SK-N-SH (cell line): ENCODE measurements around the gene BBS5. TPM values are rescaled to one million over a fixed set of nuclear protein-coding genes. Genes with fewer than 3 reads are reported as not detected.

Source experiments
- CTCF ChIA-PET: fragments of 300-600, 350-600 bp; formaldehyde crosslinking; extraction: SDS; loops from one replicate; lab custom pipeline; 2021; lab: Yijun Ruan, JAX
- POLR2A ChIA-PET: fragments of 350-600 bp; sonication (Branson Sonifier 250); formaldehyde crosslinking; extraction: SDS; loops from one replicate; lab custom pipeline; 2020; ENCODE audit warnings: antibody characterized with exemption, inconsistent platforms; lab: Yijun Ruan, JAX
- DNase-seq: peaks from one replicate; pipeline ENCODE4 v3.0.0; 2012
- H2AFZ ChIP-seq: fragments of 200-600 bp; sonication (generic); 2 replicates; pipeline ENCODE4 v1.8.1; 2016; ENCODE audit warnings: antibody characterized with exemption, mild to moderate bottlenecking, low read depth
- H3F3A ChIP-seq: fragments of 200-600 bp; sonication (generic); replicated peaks from 2 replicates; pipeline ENCODE3; 2016; ENCODE audit warnings: antibody characterized with exemption, mild to moderate bottlenecking; ENCODE audit not compliant: insufficient read depth
- H3K27ac ChIP-seq, 2 experiments: fragments of 200-500 bp in 1 of 2; fragments of 200-600 bp in 1 of 2; sonication (Bioruptor generic) in 1 of 2; sonication (generic), shearing (Covaris generic) in 1 of 2; 2 replicates each; pipeline versions ENCODE4 v1.5.1 to v1.6.1; 2014 to 2016; ENCODE audit warnings: low read depth in 2 of 2, inconsistent platforms in 1 of 2, low read length in 1 of 2, mild to moderate bottlenecking in 1 of 2, mixed read lengths in 1 of 2
- H3K27me3 ChIP-seq: fragments of 200-600 bp; sonication (generic), shearing (Covaris generic); 2 replicates; pipeline ENCODE4 v1.6.1; 2016; ENCODE audit warnings: mixed run types; ENCODE audit not compliant: insufficient read depth
- H3K36me3 ChIP-seq, 2 experiments: fragments of 200-500 bp in 1 of 2; fragments of 200-600 bp in 1 of 2; sonication (Bioruptor generic) in 1 of 2; sonication (generic) in 1 of 2; replicated peaks in 1 of 2; 2 replicates each; pipeline versions ENCODE3 to v1.5.1; 2014 to 2016; ENCODE audit warnings: low read length in 1 of 2, mild to moderate bottlenecking in 1 of 2; ENCODE audit not compliant: insufficient read depth in 2 of 2, control insufficient read depth in 1 of 2
- H3K4me1 ChIP-seq, 2 experiments: fragments of 200-500 bp in 1 of 2; fragments of 200-600 bp in 1 of 2; sonication (Bioruptor generic) in 1 of 2; sonication (generic), shearing (Covaris generic) in 1 of 2; 2 replicates each; pipeline versions ENCODE4 v1.5.1 to v1.6.1; 2014 to 2016; ENCODE audit warnings: low read depth in 1 of 2, low read length in 1 of 2, mixed run types in 1 of 2; ENCODE audit not compliant: insufficient read depth in 2 of 2, control insufficient read depth in 1 of 2
- H3K4me2 ChIP-seq: fragments of 200-600 bp; sonication (generic), shearing (Covaris generic); 2 replicates; pipeline ENCODE4 v1.6.1; 2017; ENCODE audit warnings: mixed run types
- H3K4me3 ChIP-seq, 2 experiments: fragments of 200-500 bp in 1 of 2; fragments of 200-600 bp in 1 of 2; sonication (Bioruptor generic) in 1 of 2; sonication (generic), shearing (Covaris generic) in 1 of 2; 2 replicates each; pipeline versions ENCODE4 v1.5.1 to v1.8.1; 2014 to 2016; ENCODE audit warnings: low read depth in 2 of 2, inconsistent platforms in 1 of 2, low read length in 1 of 2, mild to moderate bottlenecking in 1 of 2, mixed read lengths in 1 of 2, moderate library complexity in 1 of 2
- H3K79me2 ChIP-seq: fragments of 200-600 bp; sonication (generic); 2 replicates; pipeline ENCODE4 v1.8.1; 2017; ENCODE audit warnings: mild to moderate bottlenecking; ENCODE audit not compliant: insufficient read depth
- H3K9ac ChIP-seq: fragments of 200-600 bp; sonication (generic); 2 replicates; pipeline ENCODE4 v1.6.1; 2017; ENCODE audit warnings: mixed run types
- H3K9me2 ChIP-seq: fragments of 200-600 bp; sonication (generic); 2 replicates; pipeline ENCODE4 v1.6.1; 2017; ENCODE audit warnings: mixed run types
- H3K9me3 ChIP-seq: fragments of 200-600 bp; sonication (generic); 2 replicates; pipeline ENCODE4 v1.6.1; 2017; ENCODE audit warnings: mixed run types, mild to moderate bottlenecking, moderate library complexity
- H4K20me1 ChIP-seq: fragments of 200-600 bp; sonication (generic); 2 replicates; pipeline ENCODE4 v1.6.1; 2017; ENCODE audit warnings: mild to moderate bottlenecking, mixed run types; ENCODE audit not compliant: insufficient read depth
- CHD2 ChIP-seq: fragments of 150-350 bp; IDR thresholded peaks from 2 replicates; pipeline ENCODE4 v1.6.1; 2018; ENCODE audit warnings: low read length; ENCODE audit not compliant: partially characterized antibody
- ELF1 ChIP-seq: IDR thresholded peaks from 2 replicates; pipeline ENCODE4 v1.4.0; 2012
- EZH2phosphoT487 ChIP-seq: fragments of 200-600 bp; sonication (generic); IDR thresholded peaks from 2 replicates; pipeline ENCODE4 v1.6.1; 2017; ENCODE audit warnings: low read depth, mixed run types, mild to moderate bottlenecking, antibody characterized with exemption, moderate library complexity, borderline replicate concordance
- FOSL2 ChIP-seq: IDR thresholded peaks from 2 replicates; pipeline ENCODE4 v1.4.0; 2012; ENCODE audit warnings: low read depth, mild to moderate bottlenecking, moderate library complexity, borderline replicate concordance
- FOXM1 ChIP-seq: IDR thresholded peaks from 2 replicates; pipeline ENCODE4 v1.4.0; 2012; ENCODE audit warnings: low read depth, mild to moderate bottlenecking
- GABPA ChIP-seq: IDR thresholded peaks from 2 replicates; pipeline ENCODE4 v1.4.0; 2012; ENCODE audit warnings: low read depth, mild to moderate bottlenecking
- JUND ChIP-seq: IDR thresholded peaks from 2 replicates; pipeline ENCODE4 v1.4.0; 2012
- MEF2A ChIP-seq: IDR thresholded peaks from 2 replicates; pipeline ENCODE4 v1.4.0; 2012; ENCODE audit warnings: low read depth, borderline replicate concordance
- MXI1 ChIP-seq: IDR thresholded peaks from 2 replicates; pipeline ENCODE4 v1.6.1; 2012; ENCODE audit warnings: mild to moderate bottlenecking, low read depth, low read length, improper control_type of control experiment
- NFIC ChIP-seq: IDR thresholded peaks from 2 replicates; pipeline ENCODE4 v1.4.0; 2012; ENCODE audit warnings: borderline replicate concordance
- RAD21 ChIP-seq: IDR thresholded peaks from 2 replicates; pipeline ENCODE4 v1.6.1; 2012; ENCODE audit warnings: mild to moderate bottlenecking, low read length
- SMC3 ChIP-seq: IDR thresholded peaks from 2 replicates; pipeline ENCODE4 v1.6.1; 2012; ENCODE audit warnings: low read depth, low read length, improper control_type of control experiment
- TEAD4 ChIP-seq: IDR thresholded peaks from 2 replicates; pipeline ENCODE4 v1.4.0; 2012; ENCODE audit warnings: mild to moderate bottlenecking, borderline replicate concordance; ENCODE audit not compliant: insufficient read depth
- YY1 ChIP-seq: IDR thresholded peaks from 2 replicates; pipeline ENCODE4 v1.4.0; 2012; ENCODE audit warnings: low read depth, mild to moderate bottlenecking
- WGBS: methylation state at CpG from one replicate; pipeline ENCODE4 v1.1.6; 2017; ENCODE audit warnings: low lambda C conversion rate; 5-methylcytosine and 5-hydroxymethylcytosine counted together
- polyA plus RNA-seq, 3 experiments: library from polyadenylated mRNA; depleted of rRNA; stranded (reverse); fragments of >200 nt; gene quantifications; 2 replicates each; pipeline ENCODE4 v1.2.3, GENCODE V29; 2012
- TF ChIP-seq, protein P1 (sequence below): fragments of 150-350 bp; IDR thresholded peaks from 2 replicates; pipeline ENCODE4 v1.6.1; 2017; ENCODE audit warnings: antibody characterized with exemption, low read length, low read depth, borderline replicate concordance
- TF ChIP-seq, protein P2 (sequence below): fragments of 200-600 bp; sonication (generic); IDR thresholded peaks from 2 replicates; pipeline ENCODE4 v1.6.1; 2017; ENCODE audit warnings: antibody characterized with exemption, mild to moderate bottlenecking, moderate library complexity
- TF ChIP-seq, protein P3 (sequence below): fragments of 150-350 bp; IDR thresholded peaks from 2 replicates; pipeline ENCODE4 v1.6.1; 2016; ENCODE audit warnings: mild to moderate bottlenecking, low read depth, low read length

Gene BBS5
- polyA plus RNA-seq, 1 of the 3 experiments (the other 2 are of a cell fraction) = 3.8 TPM

DNA sequence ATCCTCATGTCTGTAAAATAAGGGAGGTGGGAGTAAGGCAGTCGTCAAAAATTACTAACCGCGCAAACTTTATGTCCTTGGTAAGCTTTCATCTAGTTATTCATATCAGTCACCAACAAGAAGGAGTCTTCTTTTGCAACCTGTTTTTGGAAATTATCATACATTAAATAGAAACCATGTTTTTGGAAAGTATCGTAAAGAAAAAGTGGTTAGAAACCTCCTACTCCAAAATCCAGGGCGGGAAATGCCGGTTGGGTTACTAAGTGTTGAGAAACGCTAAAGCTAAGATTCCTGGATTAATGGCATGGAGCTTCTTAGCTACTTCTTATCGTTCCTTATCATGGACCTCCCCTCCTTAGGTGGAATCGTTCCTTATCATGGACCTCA lies 778 bp downstream of the BBS5 start:
- Histone ChIP-seq H3K9me2 (no peaks in the 10 kb centered on the region), H3K27ac (peak overlapping the region; percentile 51 to 66; a peak in 3 of 4 replicates), H2AFZ (peak overlapping the region; percentile 98), H3K4me3 (peak overlapping the region; percentile 79 to 94), H3K9ac (peak overlapping the region; percentile 76), H3K79me2 (no peaks in the 10 kb centered on the region), H3K9me3 (no peaks in the 10 kb centered on the region), H4K20me1 (no peaks in the 10 kb centered on the region), H3K36me3 (peaks cover 21% of the 10 kb centered on the region in 2 experiments), H3K4me1 (no peaks in the 10 kb centered on the region; a peak in 1 of 4 replicates), H3K27me3 (no peaks in the 10 kb centered on the region), H3F3A (no peaks in the 10 kb centered on the region), H3K4me2 (peak overlapping the region; percentile 81)
- WGBS = 68% methylated on average over 9 of the region's 9 CpGs
- DNase-seq = no peak
- TF ChIP-seq GABPA = no peak
- POLR2A ChIA-PET = interaction anchor here (0.8 kb wide), 1 partner anchor 237 kb away, joined by 3 read pairs; no protein-coding TSS in a partner anchor
- CTCF ChIA-PET = interaction anchor here (0.6 to 2.9 kb wide), 6 partner anchors 10 to 310 kb away, joined by 3 to 15 read pairs (median 4); no protein-coding TSS in a partner anchor

DNA sequence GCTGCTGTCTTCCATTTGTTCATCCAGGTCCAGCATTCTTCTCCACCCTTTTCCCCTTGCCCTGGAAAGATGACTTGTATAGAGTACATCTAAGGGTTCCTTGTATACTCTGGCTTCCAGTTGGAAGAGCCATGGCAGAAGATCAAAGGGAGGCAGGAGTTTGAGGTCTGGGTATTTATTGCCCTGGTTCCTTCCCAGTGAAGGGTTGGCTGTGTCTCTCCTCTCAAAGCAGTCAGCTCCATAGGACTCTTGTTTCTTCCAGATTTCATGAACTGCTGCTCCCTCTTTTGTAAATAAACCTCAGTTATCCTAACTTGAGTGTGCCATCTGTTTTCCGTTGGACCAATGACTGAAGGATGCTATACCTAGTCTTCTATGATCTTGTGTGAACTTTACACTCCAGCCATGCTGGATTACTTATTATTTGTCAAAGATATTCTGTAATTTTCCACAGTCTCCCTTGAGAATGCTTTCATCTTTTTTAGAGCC lies 6.4 kb downstream of the BBS5 start:
- H3K4me3 ChIP-seq = no peak overlapping the region
- no peak overlapping the region for H3K4me2 ChIP-seq
- ChIA-PET CTCF (no interaction called here), POLR2A (no interaction called here)
- H4K20me1 ChIP-seq = no peaks in the 10 kb centered on the region
- H3K4me1 ChIP-seq = no peaks in the 10 kb centered on the region
- H3K79me2 ChIP-seq = no peaks in the 10 kb centered on the region
- no peak overlapping the region for H2AFZ ChIP-seq
- H3K9me2 ChIP-seq = no peaks in the 10 kb centered on the region
- H3K9me3 ChIP-seq = no peaks in the 10 kb centered on the region
- no peaks in the 10 kb centered on the region for H3F3A ChIP-seq
- peaks cover 48 to 53% of the 10 kb centered on the region in 2 experiments for H3K36me3 ChIP-seq
- 93% methylated on average over 1 of the region's 1 CpG for WGBS
- no peak overlapping the region for H3K27ac ChIP-seq
- H3K27me3 ChIP-seq = no peaks in the 10 kb centered on the region
- TF ChIP-seq CHD2 (no peak), NFIC (no peak), MEF2A (no peak), SMC3 (no peak), TEAD4 (no peak), YY1 (no peak), JUND (no peak), FOXM1 (no peak), FOSL2 (no peak), EZH2phosphoT487 (no peak), MXI1 (no peak), RAD21 (no peak), ELF1 (no peak)
- TF ChIP-seq, protein P1, sequence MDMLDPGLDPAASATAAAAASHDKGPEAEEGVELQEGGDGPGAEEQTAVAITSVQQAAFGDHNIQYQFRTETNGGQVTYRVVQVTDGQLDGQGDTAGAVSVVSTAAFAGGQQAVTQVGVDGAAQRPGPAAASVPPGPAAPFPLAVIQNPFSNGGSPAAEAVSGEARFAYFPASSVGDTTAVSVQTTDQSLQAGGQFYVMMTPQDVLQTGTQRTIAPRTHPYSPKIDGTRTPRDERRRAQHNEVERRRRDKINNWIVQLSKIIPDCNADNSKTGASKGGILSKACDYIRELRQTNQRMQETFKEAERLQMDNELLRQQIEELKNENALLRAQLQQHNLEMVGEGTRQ = no peak
- TF ChIP-seq, protein P2, sequence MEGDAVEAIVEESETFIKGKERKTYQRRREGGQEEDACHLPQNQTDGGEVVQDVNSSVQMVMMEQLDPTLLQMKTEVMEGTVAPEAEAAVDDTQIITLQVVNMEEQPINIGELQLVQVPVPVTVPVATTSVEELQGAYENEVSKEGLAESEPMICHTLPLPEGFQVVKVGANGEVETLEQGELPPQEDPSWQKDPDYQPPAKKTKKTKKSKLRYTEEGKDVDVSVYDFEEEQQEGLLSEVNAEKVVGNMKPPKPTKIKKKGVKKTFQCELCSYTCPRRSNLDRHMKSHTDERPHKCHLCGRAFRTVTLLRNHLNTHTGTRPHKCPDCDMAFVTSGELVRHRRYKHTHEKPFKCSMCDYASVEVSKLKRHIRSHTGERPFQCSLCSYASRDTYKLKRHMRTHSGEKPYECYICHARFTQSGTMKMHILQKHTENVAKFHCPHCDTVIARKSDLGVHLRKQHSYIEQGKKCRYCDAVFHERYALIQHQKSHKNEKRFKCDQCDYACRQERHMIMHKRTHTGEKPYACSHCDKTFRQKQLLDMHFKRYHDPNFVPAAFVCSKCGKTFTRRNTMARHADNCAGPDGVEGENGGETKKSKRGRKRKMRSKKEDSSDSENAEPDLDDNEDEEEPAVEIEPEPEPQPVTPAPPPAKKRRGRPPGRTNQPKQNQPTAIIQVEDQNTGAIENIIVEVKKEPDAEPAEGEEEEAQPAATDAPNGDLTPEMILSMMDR = no peak
- TF ChIP-seq, protein P3, sequence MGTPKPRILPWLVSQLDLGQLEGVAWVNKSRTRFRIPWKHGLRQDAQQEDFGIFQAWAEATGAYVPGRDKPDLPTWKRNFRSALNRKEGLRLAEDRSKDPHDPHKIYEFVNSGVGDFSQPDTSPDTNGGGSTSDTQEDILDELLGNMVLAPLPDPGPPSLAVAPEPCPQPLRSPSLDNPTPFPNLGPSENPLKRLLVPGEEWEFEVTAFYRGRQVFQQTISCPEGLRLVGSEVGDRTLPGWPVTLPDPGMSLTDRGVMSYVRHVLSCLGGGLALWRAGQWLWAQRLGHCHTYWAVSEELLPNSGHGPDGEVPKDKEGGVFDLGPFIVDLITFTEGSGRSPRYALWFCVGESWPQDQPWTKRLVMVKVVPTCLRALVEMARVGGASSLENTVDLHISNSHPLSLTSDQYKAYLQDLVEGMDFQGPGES = no peak
- no peak for DNase-seq
- no peak overlapping the region for H3K9ac ChIP-seq
